ENCODE data around the gene SYTL3. TPM values are rescaled to one million over a fixed set of nuclear protein-coding genes. Genes with fewer than 3 reads are reported as not detected.

Gene SYTL3
- total RNA-seq, 2 donors from 2014 or later = 9.9 to 12.1 TPM

GRCh38 chr6:158762787-158763433, 113.1 kb downstream of the SYTL3 start:
- no peak overlapping the region for H3K4me3 ChIP-seq
- no peak overlapping the region for H3K27ac ChIP-seq
- no peak for TF ChIP-seq CTCF (IDR thresholded peaks at IDR 0.05)
- TF ChIP-seq POLR2AphosphoS5 (IDR thresholded peaks at IDR 0.05) = no peak
- TF ChIP-seq POLR2A (IDR thresholded peaks at IDR 0.05) = no peak
- DNase-seq (ENCODE audit: low spot score) = no peak
- no peaks in the 10 kb centered on the region for H3K4me1 ChIP-seq (replicated peaks)
- no peaks in the 10 kb centered on the region for H3K9me3 ChIP-seq
- intact Hi-C loops (cut with DNase I) = loop anchor here (5.0 kb wide), 2 partner anchors 44 to 56 kb away; no protein-coding TSS in a partner anchor
- WGBS = 79% methylated on average over 12 of the region's 12 CpGs
- H3K27me3 ChIP-seq (replicated peaks; ENCODE audit: insufficient read depth) = no peaks in the 10 kb centered on the region
- H3K36me3 ChIP-seq = peaks cover 3 to 11% of the 10 kb centered on the region in 2 donors

GRCh38 chr6:158763434-158764182, 113.8 kb downstream of the SYTL3 start:
- no peak for DNase-seq (ENCODE audit: low spot score)
- Histone ChIP-seq H3K27me3 (replicated peaks; ENCODE audit: insufficient read depth) (no peaks in the 10 kb centered on the region), H3K4me1 (replicated peaks) (no peaks in the 10 kb centered on the region), H3K9me3 (no peaks in the 10 kb centered on the region), H3K36me3 (peaks cover 4 to 18% of the 10 kb centered on the region in 2 donors), H3K4me3 (no peak overlapping the region), H3K27ac (no peak overlapping the region)
- intact Hi-C loops (cut with DNase I) = loop anchor here (5.0 kb wide), 2 partner anchors 44 to 56 kb away; no protein-coding TSS in a partner anchor
- 55% methylated on average over 11 of the region's 11 CpGs for WGBS
- TF ChIP-seq CTCF (IDR thresholded peaks at IDR 0.05) (no peak), POLR2AphosphoS5 (IDR thresholded peaks at IDR 0.05) (no peak), POLR2A (IDR thresholded peaks at IDR 0.05) (no peak)

GRCh38 chr6:158764183-158764849, 114.5 kb downstream of the SYTL3 start:
- H3K27ac ChIP-seq = no peak overlapping the region
- peaks cover 9 to 25% of the 10 kb centered on the region in 2 donors for H3K36me3 ChIP-seq
- no peaks in the 10 kb centered on the region for H3K9me3 ChIP-seq
- TF ChIP-seq POLR2AphosphoS5 (IDR thresholded peaks at IDR 0.05) (no peak), POLR2A (IDR thresholded peaks at IDR 0.05) (no peak), CTCF (IDR thresholded peaks at IDR 0.05) (no peak)
- H3K27me3 ChIP-seq (replicated peaks; ENCODE audit: insufficient read depth) = no peaks in the 10 kb centered on the region
- DNase-seq (ENCODE audit: low spot score) = no peak
- WGBS = 91% methylated on average over 14 of the region's 14 CpGs
- intact Hi-C loops (cut with DNase I) = loop anchor here (5.0 kb wide), 2 partner anchors 43 to 57 kb away; no protein-coding TSS in a partner anchor
- H3K4me3 ChIP-seq = no peak overlapping the region
- H3K4me1 ChIP-seq (replicated peaks) = no peaks in the 10 kb centered on the region

GRCh38 chr6:158764926-158765325, 115.1 kb downstream of the SYTL3 start:
- intact Hi-C loops (cut with DNase I) = loop anchor here (5.0 kb wide), 3 partner anchors 42 to 58 kb away; partner anchors contain the start of gene EZR
- TF ChIP-seq POLR2AphosphoS5 (IDR thresholded peaks at IDR 0.05) = no peak
- Histone ChIP-seq H3K27ac (no peak overlapping the region), H3K36me3 (peaks cover 15 to 31% of the 10 kb centered on the region in 2 donors), H3K9me3 (no peaks in the 10 kb centered on the region), H3K4me3 (no peak overlapping the region), H3K27me3 (replicated peaks; ENCODE audit: insufficient read depth) (no peaks in the 10 kb centered on the region), H3K4me1 (replicated peaks) (no peaks in the 10 kb centered on the region)
- no peak for DNase-seq (ENCODE audit: low spot score)
- WGBS = 93% methylated on average over 9 of the region's 9 CpGs

- H3K27me3 ChIP-seq (replicated peaks; ENCODE audit: insufficient read depth) = no peaks in the 10 kb centered on the region
- DNase-seq (ENCODE audit: low spot score) = no peak
- WGBS = 75% methylated on average over 13 of the region's 13 CpGs
- no peaks in the 10 kb centered on the region for H3K9me3 ChIP-seq
- TF ChIP-seq CTCF (IDR thresholded peaks at IDR 0.05) (no peak), POLR2A (IDR thresholded peaks at IDR 0.05) (no peak), POLR2AphosphoS5 (IDR thresholded peaks at IDR 0.05) (no peak)
- no peaks in the 10 kb centered on the region for H3K4me1 ChIP-seq (replicated peaks)
- no peak overlapping the region for H3K4me3 ChIP-seq
- H3K36me3 ChIP-seq = peaks cover 17 to 38% of the 10 kb centered on the region in 2 donors
- intact Hi-C loops (cut with DNase I) = loop anchor here (5.0 kb wide), 1 partner anchor 52 kb away; the partner anchor contains the start of gene EZR
- H3K27ac ChIP-seq = no peak overlapping the region
These were observed 115.7 kb downstream of the SYTL3 start for GRCh38 chr6:158765499-158766068.

Data from prostate gland (tissue), 2 donors.